Renal cortex interstitium (tissue), 15 donors: Measurements from ENCODE around the gene PCDHA1. TPM values are rescaled to one million over a fixed set of nuclear protein-coding genes. Genes with fewer than 3 reads are reported as not detected.
"Not testable (repeated sequence)": the region's sequence is repeated elsewhere in the genome, so short reads cannot be mapped to it uniquely, and the experiment has no call there.

Source experiments
- DNase-seq, 11 donors: peaks; one replicate each; pipeline ENCODE4 v3.0.0-alpha.2; 2013; ENCODE audit warnings: low read depth in 9 of 11, low spot score in 4 of 11; ENCODE audit errors: extremely low read depth in 1 of 11
- long read RNA-seq, 16 experiments: transcript quantifications; one replicate each; lab custom pipeline, GENCODE V29; 2026
- polyA plus RNA-seq, 3 donors: library from polyadenylated mRNA; unstranded; fragments of 120-200 nt; gene quantifications; one replicate each; pipeline ENCODE4 v1.2.1, GENCODE V29; 2013; ENCODE audit not compliant: insufficient read length in 3 of 3

Gene PCDHA1
- under 1 TPM in 1 of 3 donors, not detected in 2; 0.09 TPM for polyA plus RNA-seq
- long read RNA-seq, donor 1 = 0 reads
- long read RNA-seq, donor 2 = 0 reads
- long read RNA-seq, donor 3 = 0 reads
- long read RNA-seq, donor 4 = 0 reads
- long read RNA-seq, donor 5 = 0 reads
- long read RNA-seq, donor 6 = 0 reads
- long read RNA-seq, donor 7 = 0 reads
- long read RNA-seq, donor 8 = 0 reads
- long read RNA-seq, donor 9 = 0 reads
- long read RNA-seq, donor 10 = 0 reads
- long read RNA-seq, donor 11 = 0 reads
- long read RNA-seq, donor 12 = 0 reads
- long read RNA-seq, donor 13 = 0 reads
- long read RNA-seq, donor 14 = 0 reads
- long read RNA-seq, donor 15 = 0 reads
- long read RNA-seq, donor 16 = 0 reads

DNA sequence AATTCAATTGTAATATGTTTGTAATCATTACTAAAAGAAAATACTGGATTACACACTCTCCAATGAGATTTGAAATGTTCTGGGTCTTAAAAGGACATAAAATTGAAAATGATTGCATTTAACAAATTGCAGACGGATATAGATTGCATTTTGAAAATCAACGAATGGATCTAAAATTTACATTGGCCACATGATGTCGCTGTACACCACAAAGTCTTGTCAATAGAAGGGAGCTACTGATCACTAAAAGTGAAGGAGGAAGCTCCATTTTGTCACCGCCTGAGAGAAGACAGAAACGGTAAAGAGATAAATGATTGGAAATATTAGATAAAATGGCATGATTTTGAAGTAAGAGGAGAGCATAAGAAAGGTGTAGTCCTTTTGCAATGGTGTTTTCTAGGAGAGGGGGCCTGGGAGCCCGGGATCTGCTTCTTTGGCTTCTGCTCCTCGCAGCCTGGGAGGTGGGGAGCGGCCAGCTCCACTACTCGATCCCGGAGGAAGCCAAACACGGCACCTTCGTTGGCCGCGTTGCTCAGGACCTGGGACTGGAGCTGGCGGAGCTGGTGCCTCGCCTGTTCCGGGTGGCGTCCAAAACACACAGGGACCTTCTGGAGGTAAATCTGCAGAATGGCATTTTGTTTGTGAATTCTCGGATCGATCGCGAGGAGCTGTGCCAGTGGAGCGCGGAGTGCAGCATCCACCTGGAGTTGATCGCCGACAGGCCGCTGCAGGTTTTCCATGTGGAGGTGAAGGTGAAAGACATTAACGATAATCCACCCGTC lies at the start of gene PCDHA1:
Gene PCDHA1, plus strand, starts transcription at position 236 of the 782 bp plus-strand sequence.
- DNase-seq = no peak

DNA sequence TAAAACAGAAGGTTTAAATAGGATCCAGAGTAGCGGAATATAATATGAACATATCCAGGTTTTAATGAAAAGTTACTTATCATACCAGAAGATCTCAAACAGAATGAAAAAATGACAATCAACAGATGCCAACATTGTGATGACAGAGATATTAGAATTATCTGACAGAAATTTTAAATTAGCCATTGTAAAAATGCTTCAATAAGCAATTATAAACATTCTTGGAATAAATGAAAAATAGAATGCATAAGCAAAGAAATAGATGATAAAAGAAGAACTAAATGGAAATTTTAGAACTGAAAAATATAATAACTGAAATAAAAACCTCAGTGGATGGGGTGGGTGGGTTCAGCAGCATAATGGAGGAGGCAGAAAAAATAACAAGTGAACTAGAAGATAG lies 48.5 kb upstream of the PCDHA1 start:
- no peak for DNase-seq

DNA sequence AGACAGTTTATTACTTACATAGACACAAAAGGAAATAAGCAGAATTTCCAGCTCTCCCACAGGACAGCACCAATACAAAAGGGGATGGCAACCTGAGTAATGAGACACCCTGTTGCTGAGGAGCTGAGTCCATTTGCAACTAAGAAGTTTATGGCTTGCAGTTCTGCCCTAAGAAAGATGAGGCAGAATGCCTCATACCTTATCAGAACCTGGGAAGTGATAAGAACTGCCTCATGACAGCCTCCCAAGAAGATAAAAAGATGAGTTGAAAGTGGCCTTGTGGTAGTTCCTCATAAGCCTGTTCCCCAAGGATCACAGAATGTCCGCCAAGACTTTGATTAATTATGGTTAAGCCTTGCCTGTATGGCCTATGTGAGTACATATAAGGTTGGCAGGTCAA lies 44.0 kb upstream of the PCDHA1 start:
- DNase-seq = no peak

DNA sequence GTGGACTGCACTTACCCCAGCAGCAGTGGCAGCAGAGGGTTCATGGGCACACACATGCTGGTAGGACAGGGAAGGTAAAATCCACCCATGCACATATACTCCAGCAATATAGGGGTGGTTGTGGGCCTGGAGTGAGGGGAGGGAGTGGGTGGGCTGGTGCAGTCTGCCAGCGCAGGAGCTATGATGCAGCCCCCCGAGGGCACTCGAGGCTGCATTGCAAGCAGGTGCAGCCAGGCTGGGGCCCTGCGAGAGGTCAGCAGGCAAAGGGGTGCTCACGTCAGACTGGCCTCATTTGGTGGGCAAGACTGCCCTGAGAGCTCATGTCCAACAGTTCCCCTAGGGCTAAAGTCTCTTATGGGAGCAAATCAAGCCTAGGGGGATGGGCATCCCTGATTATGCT lies 32.4 kb upstream of the PCDHA1 start:
- no peak for DNase-seq

DNA sequence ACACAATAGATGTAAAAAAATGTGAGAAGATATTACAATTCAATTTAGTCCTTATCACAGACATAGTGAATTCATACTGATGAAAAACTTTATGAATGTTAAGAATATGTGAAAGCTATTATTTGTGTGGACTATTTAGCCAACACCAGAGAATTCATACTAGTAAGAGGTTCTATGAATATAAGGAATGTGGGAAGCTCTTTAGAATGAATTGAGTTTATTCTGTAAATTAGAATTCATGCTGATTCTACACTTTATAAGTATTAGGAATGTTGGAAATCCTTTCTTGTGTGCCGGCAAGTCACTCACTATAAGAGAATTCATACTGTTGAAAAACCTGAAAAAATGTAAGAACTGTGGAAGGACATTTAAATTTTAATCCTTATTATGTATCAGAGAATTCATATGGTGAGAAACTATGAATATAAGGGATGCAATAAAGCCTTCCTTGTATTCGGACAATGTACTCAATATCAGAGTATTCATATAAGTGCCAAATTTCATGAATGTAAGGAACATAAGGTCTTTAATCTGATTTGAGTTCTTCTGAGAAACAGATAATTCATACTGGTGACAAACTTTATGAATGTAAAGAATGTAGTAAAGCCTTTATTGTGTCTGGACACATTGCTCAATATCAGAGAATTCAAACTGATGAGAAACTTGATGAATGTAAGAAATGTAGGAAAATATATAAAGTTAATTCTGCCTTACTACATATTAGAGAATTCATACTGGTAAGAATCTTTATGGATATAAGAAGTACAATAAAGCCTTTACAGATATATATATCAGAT lies 21.6 kb upstream of the PCDHA1 start:
- DNase-seq = no peak

DNA sequence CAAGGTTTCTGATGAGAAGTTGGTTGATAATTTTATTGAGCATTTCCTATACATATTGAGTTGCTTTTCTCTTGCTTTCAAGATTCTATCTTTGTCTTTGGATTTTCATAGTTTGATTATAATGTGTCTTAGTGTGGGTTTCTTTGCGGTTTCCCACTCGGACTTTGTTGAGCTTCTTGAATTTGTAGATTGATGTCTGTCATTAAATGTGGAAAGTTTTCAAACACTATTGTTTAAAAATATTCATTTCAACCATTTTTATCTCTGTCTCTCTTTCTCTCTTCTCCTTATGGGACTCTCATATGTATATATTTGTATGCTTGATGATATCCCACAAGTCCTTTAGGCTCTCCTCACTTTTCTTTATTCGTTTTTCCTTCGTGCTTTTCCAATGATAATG lies 18.5 kb upstream of the PCDHA1 start:
- no peak for DNase-seq

DNA sequence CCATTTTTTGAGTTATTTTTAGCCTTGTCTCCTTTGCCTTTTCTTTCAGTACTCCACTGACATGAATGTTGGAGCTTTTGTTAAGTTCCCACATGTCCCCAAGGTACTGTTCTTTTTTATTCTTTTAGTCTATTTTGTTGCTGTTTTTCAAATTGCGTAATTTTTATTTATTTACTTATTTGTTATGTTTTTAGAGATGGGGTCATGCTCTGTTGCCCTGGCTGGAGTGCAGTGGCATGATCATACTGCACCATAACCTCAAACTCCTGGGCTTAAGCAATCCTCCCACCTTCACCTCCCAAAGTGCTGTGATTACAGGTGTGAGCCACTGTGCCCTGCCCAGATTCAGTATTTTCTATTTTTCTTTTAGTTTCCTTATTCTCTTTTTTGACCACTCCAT lies 5.4 kb upstream of the PCDHA1 start:
- no peak for DNase-seq

DNA sequence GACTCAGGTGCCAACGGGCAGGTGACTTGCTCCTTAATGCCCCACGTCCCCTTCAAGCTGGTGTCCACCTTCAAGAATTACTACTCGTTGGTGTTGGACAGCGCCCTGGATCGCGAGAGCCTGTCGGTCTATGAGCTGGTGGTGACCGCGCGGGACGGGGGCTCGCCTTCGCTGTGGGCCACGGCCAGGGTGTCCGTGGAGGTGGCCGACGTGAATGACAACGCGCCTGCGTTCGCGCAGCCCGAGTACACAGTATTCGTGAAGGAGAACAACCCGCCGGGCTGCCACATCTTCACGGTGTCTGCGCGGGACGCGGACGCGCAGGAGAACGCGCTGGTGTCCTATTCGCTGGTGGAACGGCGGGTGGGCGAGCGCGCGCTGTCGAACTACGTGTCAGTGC lies 1.5 kb downstream of the PCDHA1 start:
- DNase-seq = not testable (repeated sequence)

DNA sequence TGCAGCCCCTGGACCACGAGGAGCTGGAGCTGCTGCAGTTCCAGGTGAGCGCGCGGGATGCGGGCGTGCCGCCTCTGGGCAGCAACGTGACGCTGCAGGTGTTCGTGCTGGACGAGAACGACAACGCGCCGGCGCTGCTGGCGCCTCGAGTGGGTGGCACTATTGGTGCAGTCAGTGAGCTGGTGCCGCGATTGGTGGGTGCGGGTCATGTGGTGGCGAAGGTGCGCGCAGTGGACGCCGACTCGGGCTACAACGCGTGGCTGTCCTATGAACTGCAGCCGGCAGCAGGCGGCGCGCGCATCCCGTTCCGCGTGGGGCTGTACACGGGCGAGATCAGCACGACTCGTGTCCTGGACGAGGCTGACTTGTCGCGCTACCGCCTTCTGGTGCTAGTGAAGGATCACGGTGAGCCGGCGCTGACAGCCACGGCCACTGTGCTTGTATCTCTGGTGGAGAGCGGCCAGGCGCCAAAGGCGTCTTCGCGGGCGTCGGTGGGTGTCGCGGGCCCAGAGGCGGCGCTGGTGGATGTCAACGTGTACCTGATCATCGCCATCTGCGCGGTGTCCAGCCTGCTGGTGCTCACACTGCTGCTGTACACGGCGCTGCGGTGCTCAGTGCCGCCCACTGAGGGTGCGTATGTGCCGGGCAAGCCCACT lies 2.0 kb downstream of the PCDHA1 start:
- not testable (repeated sequence) for DNase-seq

DNA sequence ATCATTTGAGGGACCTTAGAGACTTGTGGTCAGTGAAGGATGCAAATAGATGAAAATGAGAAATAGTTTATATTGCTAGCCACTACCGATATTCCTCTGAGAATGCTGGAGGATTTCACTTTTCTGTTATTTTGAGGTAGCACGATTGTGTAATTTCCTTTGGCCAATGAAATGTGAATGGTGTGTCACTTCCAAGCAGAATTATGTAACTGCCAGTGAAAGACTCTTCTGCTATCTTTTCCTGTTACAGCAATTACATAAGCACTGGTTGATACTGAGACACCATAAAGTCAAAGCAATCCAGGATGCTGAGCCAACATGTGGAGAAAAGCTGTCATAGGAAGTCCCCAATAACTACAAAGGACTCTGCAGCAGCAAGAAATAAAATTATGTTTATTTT lies 5.1 kb downstream of the PCDHA1 start:
- DNase-seq = no peak

DNA sequence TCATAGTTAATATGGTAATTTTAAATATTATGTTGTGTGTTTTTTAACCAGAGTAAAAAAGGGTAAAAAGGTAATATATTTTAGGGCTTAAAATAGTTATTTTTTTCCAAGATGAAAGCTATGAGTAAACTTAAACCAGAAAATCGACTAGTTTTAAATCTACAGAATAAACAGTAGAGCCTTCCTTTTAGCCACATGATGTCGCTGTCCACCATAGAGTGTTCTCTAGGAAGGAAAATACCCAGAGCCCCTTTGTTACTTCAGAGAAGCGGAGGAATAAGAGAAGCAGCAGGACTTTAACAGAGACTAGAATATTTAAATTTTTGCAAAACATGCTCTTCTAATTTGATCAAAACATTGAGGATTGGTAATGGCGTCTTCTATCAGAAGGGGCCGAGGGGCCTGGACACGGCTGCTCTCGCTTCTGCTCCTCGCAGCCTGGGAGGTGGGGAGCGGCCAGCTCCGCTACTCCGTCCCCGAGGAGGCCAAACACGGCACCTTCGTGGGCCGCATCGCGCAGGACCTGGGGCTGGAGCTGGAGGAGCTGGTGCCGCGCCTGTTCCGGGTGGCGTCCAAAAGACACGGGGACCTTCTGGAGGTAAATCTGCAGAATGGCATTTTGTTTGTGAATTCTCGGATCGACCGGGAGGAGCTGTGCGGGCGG lies 8.8 kb downstream of the PCDHA1 start, which contains the start of gene PCDHA2:
Gene PCDHA2, plus strand, starts transcription at position 258 of the 664 bp plus-strand sequence.
- no peak for DNase-seq

DNA sequence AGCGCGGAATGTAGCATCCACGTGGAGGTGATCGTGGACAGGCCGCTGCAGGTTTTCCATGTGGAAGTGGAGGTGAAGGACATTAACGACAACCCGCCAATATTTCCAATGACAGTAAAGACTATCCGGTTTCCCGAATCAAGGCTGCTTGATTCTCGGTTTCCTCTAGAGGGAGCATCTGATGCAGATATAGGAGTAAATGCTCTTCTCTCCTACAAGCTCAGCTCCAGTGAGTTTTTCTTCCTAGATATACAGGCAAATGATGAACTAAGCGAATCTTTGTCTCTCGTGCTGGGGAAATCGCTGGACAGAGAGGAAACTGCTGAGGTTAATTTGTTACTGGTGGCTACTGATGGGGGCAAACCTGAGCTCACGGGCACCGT lies 9.3 kb downstream of the PCDHA1 start:
- no peak for DNase-seq

DNA sequence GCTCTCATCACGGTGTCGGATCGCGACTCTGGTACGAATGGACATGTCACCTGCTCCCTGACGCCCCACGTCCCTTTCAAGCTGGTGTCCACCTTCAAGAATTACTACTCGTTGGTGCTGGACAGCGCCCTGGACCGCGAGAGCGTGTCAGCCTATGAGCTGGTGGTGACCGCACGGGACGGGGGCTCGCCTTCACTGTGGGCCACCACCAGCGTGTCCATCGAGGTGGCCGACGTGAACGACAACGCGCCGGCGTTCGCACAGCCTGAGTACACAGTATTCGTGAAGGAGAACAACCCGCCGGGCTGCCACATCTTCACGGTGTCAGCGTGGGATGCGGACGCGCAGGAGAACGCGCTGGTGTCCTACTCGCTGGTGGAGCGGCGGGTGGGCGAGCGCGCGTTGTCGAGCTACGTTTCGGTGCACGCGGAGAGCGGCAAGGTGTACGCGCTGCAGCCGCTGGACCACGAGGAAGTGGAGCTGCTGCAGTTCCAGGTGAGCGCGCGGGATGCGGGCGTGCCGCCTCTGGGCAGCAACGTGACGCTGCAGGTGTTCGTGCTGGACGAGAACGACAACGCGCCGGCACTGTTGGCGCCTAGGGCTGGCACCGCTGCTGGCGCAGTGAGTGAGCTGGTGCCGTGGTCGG lies 10.3 kb downstream of the PCDHA1 start:
- DNase-seq = not testable (repeated sequence)

DNA sequence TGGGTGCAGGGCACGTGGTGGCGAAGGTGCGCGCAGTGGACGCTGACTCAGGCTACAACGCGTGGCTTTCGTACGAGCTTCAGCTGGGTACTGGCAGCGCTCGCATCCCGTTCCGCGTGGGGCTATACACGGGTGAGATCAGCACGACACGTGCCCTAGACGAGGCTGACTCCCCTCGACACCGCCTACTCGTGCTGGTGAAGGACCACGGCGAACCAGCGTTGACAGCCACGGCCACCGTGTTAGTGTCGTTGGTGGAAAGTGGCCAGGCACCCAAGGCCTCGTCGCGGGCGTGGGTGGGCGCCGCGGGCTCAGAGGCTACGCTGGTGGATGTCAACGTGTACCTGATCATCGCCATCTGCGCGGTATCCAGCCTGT lies 10.8 kb downstream of the PCDHA1 start:
- DNase-seq = no peak

DNA sequence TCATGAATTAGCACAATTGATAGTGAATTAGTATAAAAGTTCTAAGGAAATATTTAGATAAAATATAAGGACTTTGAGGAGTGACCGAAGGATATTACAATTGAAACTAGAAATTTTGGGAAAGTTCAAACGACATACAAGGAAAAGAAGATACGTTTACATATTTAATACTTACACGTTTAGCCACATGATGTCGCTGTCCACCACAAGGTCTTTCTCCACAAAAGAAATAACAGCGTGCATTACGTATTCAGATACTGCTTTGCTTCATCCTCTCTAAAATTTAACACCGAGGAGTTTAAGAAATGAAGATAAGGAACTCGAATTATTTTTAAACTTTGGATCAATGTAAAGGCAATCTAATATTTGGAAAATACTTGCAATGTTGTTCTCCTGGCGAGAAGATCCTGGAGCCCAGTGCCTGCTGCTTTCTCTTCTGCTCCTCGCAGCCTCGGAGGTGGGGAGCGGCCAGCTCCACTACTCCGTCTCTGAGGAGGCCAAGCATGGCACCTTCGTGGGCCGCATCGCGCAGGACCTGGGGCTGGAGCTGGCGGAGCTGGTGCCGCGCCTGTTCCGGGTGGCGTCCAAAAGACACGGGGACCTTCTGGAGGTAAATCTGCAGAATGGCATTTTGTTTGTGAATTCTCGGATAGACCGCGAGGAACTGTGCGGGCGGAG lies 15.0 kb downstream of the PCDHA1 start, which contains the start of gene PCDHA3:
Gene PCDHA3, plus strand, starts transcription at position 242 of the 678 bp plus-strand sequence.
- no peak for DNase-seq

DNA sequence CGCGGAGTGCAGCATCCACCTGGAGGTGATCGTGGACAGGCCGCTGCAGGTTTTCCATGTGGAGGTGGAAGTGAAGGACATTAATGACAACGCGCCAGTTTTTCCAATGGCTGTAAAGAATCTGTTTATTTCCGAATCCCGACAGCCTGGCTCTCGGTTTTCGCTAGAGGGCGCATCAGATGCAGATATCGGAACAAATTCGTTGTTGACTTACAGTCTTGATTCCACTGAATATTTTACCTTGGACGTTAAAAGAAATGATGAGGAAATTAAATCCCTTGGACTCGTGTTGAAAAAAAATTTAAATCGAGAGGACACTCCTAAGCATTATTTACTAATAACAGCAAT lies 15.5 kb downstream of the PCDHA1 start:
- DNase-seq = no peak

DNA sequence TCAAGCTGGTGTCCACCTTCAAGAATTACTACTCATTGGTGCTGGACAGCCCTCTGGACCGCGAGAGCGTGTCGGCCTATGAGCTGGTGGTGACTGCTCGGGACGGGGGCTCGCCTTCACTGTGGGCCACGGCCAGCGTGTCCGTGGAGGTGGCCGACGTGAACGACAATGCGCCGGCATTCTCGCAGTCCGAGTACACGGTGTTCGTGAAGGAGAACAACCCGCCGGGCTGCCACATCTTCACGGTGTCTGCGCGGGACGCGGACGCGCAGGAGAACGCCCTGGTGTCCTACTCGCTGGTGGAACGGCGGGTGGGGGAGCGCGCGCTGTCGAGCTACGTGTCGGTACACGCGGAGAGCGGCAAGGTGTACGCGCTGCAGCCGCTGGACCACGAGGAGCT lies 16.4 kb downstream of the PCDHA1 start:
- DNase-seq = not testable (repeated sequence)

DNA sequence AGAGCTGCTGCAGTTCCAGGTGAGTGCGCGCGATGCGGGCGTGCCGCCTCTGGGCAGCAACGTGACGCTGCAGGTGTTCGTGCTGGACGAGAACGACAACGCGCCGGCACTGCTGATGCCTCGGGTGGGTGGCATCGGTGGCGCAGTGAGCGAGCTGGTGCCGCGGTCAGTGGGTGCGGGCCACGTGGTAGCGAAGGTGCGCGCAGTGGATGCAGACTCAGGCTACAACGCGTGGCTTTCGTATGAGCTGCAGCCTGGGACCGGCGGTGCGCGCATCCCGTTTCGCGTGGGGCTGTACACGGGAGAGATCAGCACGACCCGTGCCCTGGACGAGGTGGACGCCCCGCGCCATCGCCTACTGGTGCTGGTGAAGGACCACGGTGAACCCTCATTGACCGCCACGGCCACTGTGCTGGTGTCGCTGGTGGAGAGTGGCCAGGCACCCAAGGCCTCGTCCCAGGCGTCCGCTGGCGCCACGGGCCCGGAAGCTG lies 16.9 kb downstream of the PCDHA1 start:
- no peak for DNase-seq
